Skin of body (tissue), 3 donors: ENCODE measurements around the gene PPIB. TPM values are rescaled to one million over a fixed set of nuclear protein-coding genes. Genes with fewer than 3 reads are reported as not detected.
"Not testable (repeated sequence)": the region's sequence is repeated elsewhere in the genome, so short reads cannot be mapped to it uniquely, and the experiment has no call there.

Experiments used
- DNase-seq: peaks from one replicate; lab custom pipeline; 2025; lab: John Stamatoyannopoulos, UW
- small RNA-seq: library from RNA; depleted of rRNA; stranded (forward); fragments of <200 nt; gene quantifications from one replicate; pipeline ENCODE3, GENCODE V24; 2014; ENCODE audit warnings: low replicate concordance
- total RNA-seq: library from RNA; depleted of rRNA; stranded (reverse); fragments of >200 nt; gene quantifications from one replicate; pipeline ENCODE4 v1.2.3, GENCODE V29; 2014

The PPIB gene
- total RNA-seq, 1 donor from 2014 or later = 210 TPM

DNA sequence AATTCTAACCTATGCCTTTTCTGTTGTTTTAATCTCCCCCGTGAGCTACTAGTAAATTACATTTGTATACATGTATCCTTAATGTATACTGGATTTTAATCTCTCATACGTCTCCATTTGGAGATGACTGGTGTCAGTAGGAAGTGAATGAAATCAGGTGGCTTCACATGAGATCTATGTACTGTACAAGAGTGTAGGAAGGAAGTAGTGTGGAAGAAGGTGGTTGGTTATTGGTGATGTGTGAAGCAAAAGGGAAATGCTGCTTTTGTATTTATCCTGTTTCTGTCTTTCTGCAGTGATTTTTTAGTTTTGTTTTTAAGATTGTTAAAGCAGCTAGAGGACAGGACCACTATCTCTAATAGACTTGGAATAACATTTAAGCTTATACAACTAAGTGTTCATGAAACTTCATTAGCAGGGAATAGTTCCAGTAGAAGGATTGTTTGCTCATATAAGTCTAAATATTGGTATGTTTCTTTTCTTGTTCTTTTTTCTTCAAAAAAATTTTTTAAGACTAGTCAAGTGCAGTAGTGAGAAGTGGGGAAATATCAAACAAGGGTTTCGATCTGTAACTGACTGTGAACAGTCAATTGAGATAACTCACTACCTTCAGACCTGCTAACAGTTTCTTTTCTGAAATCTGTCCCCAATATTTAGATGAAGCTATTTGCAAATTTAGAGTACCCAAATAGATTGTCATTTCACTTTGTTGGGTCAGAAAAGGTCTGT, 51.7 kb downstream of the PPIB start:
- no peak for DNase-seq

DNA sequence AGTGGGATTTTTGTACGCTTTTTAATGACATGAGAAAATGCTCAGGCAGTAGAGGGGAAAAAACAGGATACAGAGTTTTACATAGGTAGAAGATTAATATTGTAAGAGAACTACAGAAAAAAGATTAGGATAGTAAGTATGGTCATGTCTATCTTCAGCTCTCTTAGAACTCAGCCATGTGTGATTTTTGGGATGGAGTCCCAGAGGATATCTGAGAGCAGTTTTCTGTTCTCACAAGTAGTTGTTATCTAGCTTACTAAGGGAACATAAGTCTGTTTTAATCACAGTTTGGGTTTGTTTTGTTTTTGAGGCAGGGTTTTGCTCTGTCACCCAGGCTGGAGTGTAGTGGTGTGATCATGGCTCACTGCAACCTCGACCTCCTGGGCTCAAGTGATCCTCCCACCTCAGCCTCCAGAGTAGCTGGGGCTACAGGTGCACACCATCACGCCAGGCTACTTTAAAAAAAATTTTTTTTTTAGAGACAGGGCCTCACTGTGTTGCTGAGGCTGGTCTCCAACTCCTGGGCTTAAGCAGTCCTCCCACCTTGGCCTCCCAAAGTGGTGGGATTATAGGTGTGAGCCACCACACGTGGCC, 52.6 kb downstream of the PPIB start:
- DNase-seq = not testable (repeated sequence)

DNA sequence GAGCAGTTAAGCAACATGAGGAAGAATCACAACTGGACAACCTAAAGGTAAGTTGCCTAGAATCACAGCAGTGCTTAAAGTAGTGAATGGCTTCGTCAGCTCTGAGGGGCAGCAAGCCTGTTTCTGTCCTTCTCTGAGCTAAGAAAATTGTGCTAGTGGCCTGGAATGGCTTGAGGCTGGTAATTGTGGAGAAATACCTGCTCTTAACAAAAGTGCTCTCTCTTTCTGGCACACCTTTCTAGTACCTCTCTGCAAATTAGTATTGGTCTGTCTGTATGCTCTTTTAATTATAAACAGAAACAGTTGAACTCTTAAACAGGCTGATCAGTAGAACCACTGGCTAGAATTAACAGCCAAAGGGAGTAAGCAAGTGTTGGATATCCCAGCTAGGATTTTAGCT, 55.5 kb downstream of the PPIB start:
- no peak for DNase-seq

Small RNA genes within 50 kb of the gene (small RNA-seq; reads per million reads assigned to genes)
- gene RF00019 = not detected

Other genes with a start within 250 kb of the PPIB start
- gene DAPK2, start 116.5 kb downstream of the PPIB start, total RNA-seq = 9.7 TPM
- 57.0 TPM for gene CIAO2A, start 69.2 kb downstream of the PPIB start, total RNA-seq
- 58.2 TPM for gene SNX1, start 67.0 kb downstream of the PPIB start, total RNA-seq
- gene SNX22, start 11.3 kb downstream of the PPIB start, total RNA-seq = 0.99 TPM
- gene CSNK1G1, start 193.2 kb upstream of the PPIB start, total RNA-seq = 32.5 TPM
- 21.2 TPM for gene PCLAF, start 218.4 kb upstream of the PPIB start, total RNA-seq
- 15.5 TPM for gene TRIP4, start 224.8 kb upstream of the PPIB start, total RNA-seq